PC-3 (cell line): ENCODE measurements around the gene C3.

ENCODE experiments used
- CTCF ChIP-seq: fragments of 300-600 bp; sonication (generic); conservative IDR thresholded peaks from 2 replicates; pipeline ENCODE4 v1.5.1; 2017; ENCODE audit warnings: antibody characterized with exemption, low read depth, mild to moderate bottlenecking, low read length
- EZH2 ChIP-seq: fragments of 300-600 bp; sonication (generic); IDR thresholded peaks from one replicate; pipeline ENCODE4 v1.6.1; 2017; ENCODE audit warnings: antibody characterized with exemption, mild to moderate bottlenecking, low read length; ENCODE audit not compliant: unreplicated experiment
- EZH2phosphoT487 ChIP-seq: fragments of 300-600 bp; sonication (generic); IDR thresholded peaks from 2 replicates; pipeline ENCODE4 v1.6.1; 2018; ENCODE audit warnings: mild to moderate bottlenecking, antibody characterized with exemption, low read length, borderline replicate concordance

GRCh38 chr19:6706633-6706958 is 13.9 kb downstream of the C3 start:
- TF ChIP-seq CTCF (no peak), EZH2phosphoT487 (no peak), EZH2 (no peak)
